ENCODE measurements around the gene ELF3. TPM values are rescaled to one million over a fixed set of nuclear protein-coding genes. Genes with fewer than 3 reads are reported as not detected.

Gene ELF3
- total and polyA plus RNA-seq, 2 of the 4 experiments (the other 2 are of a cell fraction) = under 0.01 to 0.38 TPM

DNA sequence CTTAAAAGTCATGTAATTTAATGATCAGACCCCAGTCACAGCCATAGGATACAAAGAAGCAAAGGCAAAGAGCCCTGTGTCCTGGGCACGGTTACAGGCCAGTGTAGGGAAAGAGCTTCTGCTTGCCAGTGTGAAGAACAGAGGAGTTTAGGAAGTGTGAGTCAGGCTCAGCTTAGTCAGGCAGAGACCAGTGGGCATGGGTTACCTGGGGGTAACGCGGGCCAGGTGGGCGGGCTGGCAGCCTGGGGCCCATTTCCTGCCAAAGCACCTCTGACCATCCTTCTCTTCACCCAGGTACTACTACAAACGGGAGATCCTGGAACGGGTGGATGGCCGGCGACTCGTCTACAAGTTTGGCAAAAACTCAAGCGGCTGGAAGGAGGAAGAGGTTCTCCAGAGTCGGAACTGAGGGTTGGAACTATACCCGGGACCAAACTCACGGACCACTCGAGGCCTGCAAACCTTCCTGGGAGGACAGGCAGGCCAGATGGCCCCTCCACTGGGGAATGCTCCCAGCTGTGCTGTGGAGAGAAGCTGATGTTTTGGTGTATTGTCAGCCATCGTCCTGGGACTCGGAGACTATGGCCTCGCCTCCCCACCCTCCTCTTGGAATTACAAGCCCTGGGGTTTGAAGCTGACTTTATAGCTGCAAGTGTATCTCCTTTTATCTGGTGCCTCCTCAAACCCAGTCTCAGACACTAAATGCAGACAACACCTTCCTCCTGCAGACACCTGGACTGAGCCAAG is 4.7 kb downstream of the ELF3 start:
- H2AFZ ChIP-seq (replicated peaks; ENCODE audit: low read length, poor library complexity) = peak overlapping the region; percentile 59
- no peaks in the 10 kb centered on the region for H3K79me1 ChIP-seq (ENCODE audit: low read depth in 1 of 2, low read length in 2 of 2)
- peaks cover 7% of the 10 kb centered on the region for H3K27me3 ChIP-seq (ENCODE audit: control insufficient read depth, insufficient read depth, low read length)
- H3K23ac ChIP-seq (ENCODE audit: low read depth, low read length) = no peak overlapping the region
- DNase-seq = no peak
- intact Hi-C loops (cut with micrococcal nuclease) (no loop called here), in situ Hi-C loops (cut with MboI; ENCODE audit: low sequenced_read_pairs) (loop anchor here (5.0 kb wide), 1 partner anchor 102 kb away; no protein-coding TSS in a partner anchor), dilution Hi-C loops (cut with HindIII; ENCODE audit: low sequenced_read_pairs, unreplicated experiment) (no loop called here)
- H3K56ac ChIP-seq (ENCODE audit: extremely low read depth, insufficient read depth, low read length) = no peak overlapping the region
- no peaks in the 10 kb centered on the region for H3K36me3 ChIP-seq (ENCODE audit: control insufficient read depth, insufficient read depth, low read length)
- H2BK15ac ChIP-seq (ENCODE audit: low read depth, low read length) = no peak overlapping the region
- no peak overlapping the region for H2AK5ac ChIP-seq (ENCODE audit: low read depth, low read length)
- H4K91ac ChIP-seq (ENCODE audit: insufficient read depth, low read depth, low read length) = no peak overlapping the region
- ChIA-PET CTCF (interaction anchor here (1.5 kb wide), 1 partner anchor 10 kb away, joined by 6 read pairs; no protein-coding TSS in a partner anchor), POLR2A (ENCODE audit: unreplicated experiment) (no interaction called here)
- H3K9ac ChIP-seq (ENCODE audit: low read depth, low read length) = no peak overlapping the region
- H2AK9ac ChIP-seq (replicated peaks; ENCODE audit: low read depth, low read length, poor library complexity) = no peak overlapping the region
- H2BK120ac ChIP-seq (ENCODE audit: low read depth, low read length) = no peak overlapping the region
- ATAC-seq (ENCODE audit: low read depth) = no peak
- H3K14ac ChIP-seq (replicated peaks; ENCODE audit: low read depth, low read length) = no peak overlapping the region
- H3K18ac ChIP-seq (ENCODE audit: low read depth, low read length) = no peak overlapping the region
- no peak overlapping the region for H3K4me3 ChIP-seq (ENCODE audit: insufficient read depth, low read depth, low read length)
- H3K4ac ChIP-seq (ENCODE audit: low read depth, low read length) = no peak overlapping the region
- peaks cover 20% of the 10 kb centered on the region for H3K4me1 ChIP-seq (ENCODE audit: control insufficient read depth, insufficient read depth, low read length)
- no peak overlapping the region for H3K4me2 ChIP-seq (ENCODE audit: low read depth, low read length)
- WGBS, 2 experiments (ENCODE audit: extremely low coverage in 2 of 2, insufficient read length in 1 of 2) = 89% methylated on average over 5 of the region's 17 CpGs; no CpG with 5 or more reads in 1 of the 2 experiments
- H3K27ac ChIP-seq (ENCODE audit: insufficient read depth, low read length) = no peak overlapping the region
- H4K8ac ChIP-seq (ENCODE audit: low read depth in 2 of 2, low read length in 2 of 2) = no peak overlapping the region
- H2BK20ac ChIP-seq (ENCODE audit: low read depth, low read length) = no peak overlapping the region
- no peak for TF ChIP-seq SMC3 (IDR thresholded peaks at IDR 0.05; ENCODE audit: low read depth, low read length)
- no peak for TF ChIP-seq MXI1 (IDR thresholded peaks at IDR 0.05; ENCODE audit: borderline replicate concordance, low read depth, low read length)
- TF ChIP-seq RFX5 (IDR thresholded peaks at IDR 0.05; ENCODE audit: low read depth, low read length) = no peak
- TF ChIP-seq MAFK (IDR thresholded peaks at IDR 0.05; ENCODE audit: low read depth, low read length) = no peak
- TF ChIP-seq NFE2L2 (IDR thresholded peaks at IDR 0.05; ENCODE audit: low read depth, low read length) = no peak
- no peak for TF ChIP-seq CEBPB (IDR thresholded peaks at IDR 0.05; ENCODE audit: low read depth, low read length)
- TF ChIP-seq FOS (IDR thresholded peaks at IDR 0.05; ENCODE audit: low read depth, low read length) = no peak
- TF ChIP-seq ELK1 (IDR thresholded peaks at IDR 0.05; ENCODE audit: borderline replicate concordance, low read depth, low read length) = no peak
- TF ChIP-seq RAD21 (IDR thresholded peaks at IDR 0.05; ENCODE audit: low read length) = no peak
- TF ChIP-seq RCOR1 (IDR thresholded peaks at IDR 0.05; ENCODE audit: insufficient replicate concordance, low read length) = no peak
- no peak for TF ChIP-seq POLR2A (IDR thresholded peaks at IDR 0.05; ENCODE audit: low read depth, low read length)
- no peak for TF ChIP-seq MAZ (IDR thresholded peaks at IDR 0.05; ENCODE audit: borderline replicate concordance, low read depth, low read length)
- no peak for TF ChIP-seq CHD1 (IDR thresholded peaks at IDR 0.05; ENCODE audit: low read depth, low read length)
- no peaks in the 10 kb centered on the region for H4K20me1 ChIP-seq (ENCODE audit: insufficient read depth, low read length)
- H3K9me1 ChIP-seq (ENCODE audit: insufficient read depth, low read length) = no peaks in the 10 kb centered on the region; the same call in 1 of the 2 replicates
- H4K5ac ChIP-seq (ENCODE audit: low read depth, low read length) = no peak overlapping the region
- no TSS peak for BruUV-seq (replicated peaks)
- no peak overlapping the region for H2BK5ac ChIP-seq (ENCODE audit: low read depth, low read length, poor library complexity, severe bottlenecking)
- no peaks in the 10 kb centered on the region for H3K9me3 ChIP-seq (ENCODE audit: control insufficient read depth, insufficient read depth, low read length)
